ENCODE measurements around the gene RPL11.
"Not testable (repeated sequence)": the region's sequence is repeated elsewhere in the genome, so short reads cannot be mapped to it uniquely, and the experiment has no call there.

Gene RPL11

GRCh38 chr1:23691499-23692307 lies at the start of gene RPL11:
Gene RPL11, plus strand, starts transcription at chr1:23691806. Its CDS starts 18 bp downstream, at chr1:23691824.
- peak; percentile 88 to 92 for DNase-seq

GRCh38 chr1:23643736-23644554 lies 47.7 kb upstream of the RPL11 start:
- no peak for DNase-seq

- no peak for DNase-seq
Measured at GRCh38 chr1:23644555-23644866, 47.1 kb upstream of the RPL11 start.

GRCh38 chr1:23645338-23645737 lies 46.3 kb upstream of the RPL11 start:
- DNase-seq: no peak

- no peak for DNase-seq
Measured at GRCh38 chr1:23646091-23646490, 45.5 kb upstream of the RPL11 start.

- no peak for DNase-seq
Measured at GRCh38 chr1:23646541-23646940, 45.1 kb upstream of the RPL11 start.

GRCh38 chr1:23648576-23648975 lies 43.0 kb upstream of the RPL11 start:
- no peak for DNase-seq

- not testable (repeated sequence) for DNase-seq
Measured at GRCh38 chr1:23649157-23649556, 42.4 kb upstream of the RPL11 start.

GRCh38 chr1:23650344-23650990 lies 41.1 kb upstream of the RPL11 start:
- DNase-seq: no peak

- no peak for DNase-seq
Measured at GRCh38 chr1:23651069-23651808, 40.4 kb upstream of the RPL11 start.

- peak; percentile 12 to 35 for DNase-seq
Measured at GRCh38 chr1:23657659-23658275, 33.8 kb upstream of the RPL11 start.

- DNase-seq: no peak
Measured at GRCh38 chr1:23660671-23661070, 30.9 kb upstream of the RPL11 start.

- DNase-seq: no peak
Measured at GRCh38 chr1:23661887-23662286, 29.7 kb upstream of the RPL11 start.

- DNase-seq: peak in 1 of 2 donors; percentile 13
Measured at GRCh38 chr1:23664837-23665795, 26.5 kb upstream of the RPL11 start.

- no peak for DNase-seq
Measured at GRCh38 chr1:23667411-23667810, 24.2 kb upstream of the RPL11 start.

GRCh38 chr1:23670709-23671108 lies 20.9 kb upstream of the RPL11 start:
- DNase-seq: no peak

- DNase-seq: no peak
Measured at GRCh38 chr1:23673086-23673813, 18.4 kb upstream of the RPL11 start.

- no peak for DNase-seq
Measured at GRCh38 chr1:23679815-23680214, 11.8 kb upstream of the RPL11 start.

GRCh38 chr1:23682946-23683345 lies 8.7 kb upstream of the RPL11 start:
- no peak for DNase-seq

GRCh38 chr1:23684415-23684814 lies 7.2 kb upstream of the RPL11 start:
- no peak for DNase-seq

- not testable (repeated sequence) for DNase-seq
Measured at GRCh38 chr1:23685197-23685596, 6.4 kb upstream of the RPL11 start.
